MM.1S (cell line): ENCODE data around the gene EIF4G1.

Experiments used
- CTCF ChIP-seq: fragments of 300-600 bp; sonication (generic); IDR thresholded peaks from 2 replicates; pipeline ENCODE4 v1.5.1; 2016; ENCODE audit warnings: antibody characterized with exemption, low read length, mixed read lengths
- EZH2 ChIP-seq: fragments of 300-600 bp; sonication (generic); optimal IDR thresholded peaks from 2 replicates; pipeline ENCODE3; 2017; ENCODE audit warnings: low read depth, mild to moderate bottlenecking, antibody characterized with exemption, low read length, mixed read lengths
- EZH2phosphoT487 ChIP-seq: fragments of 300-600 bp; sonication (generic); IDR thresholded peaks from 2 replicates; pipeline ENCODE4 v1.6.1; 2018; ENCODE audit warnings: antibody characterized with exemption, low read length

GRCh38 chr3:184325269-184325668, 10.9 kb downstream of the EIF4G1 start:
- TF ChIP-seq CTCF (no peak), EZH2phosphoT487 (no peak), EZH2 (no peak)
